Left ventricle myocardium inferior (tissue), 1 donor: ENCODE results near the gene KRT3. TPM values are rescaled to one million over a fixed set of nuclear protein-coding genes. Genes with fewer than 3 reads are reported as not detected.
"Not testable (repeated sequence)": the region's sequence is repeated elsewhere in the genome, so short reads cannot be mapped to it uniquely, and the experiment has no call there.

ENCODE experiments used
- DNase-seq: peaks from one replicate; pipeline ENCODE4 v3.0.0-alpha.2; 2020
- H3K27ac ChIP-seq: fragments of 200-600 bp; replicated peaks from 2 replicates; pipeline ENCODE4 v1.8.0; 2021
- H3K27me3 ChIP-seq: fragments of 200-600 bp; 2 replicates; pipeline ENCODE4 v1.8.0; 2021; ENCODE audit warnings: low read depth
- H3K36me3 ChIP-seq: fragments of 200-600 bp; 2 replicates; pipeline ENCODE4 v1.8.0; 2021
- H3K4me1 ChIP-seq: fragments of 200-600 bp; 2 replicates; pipeline ENCODE4 v1.8.0; 2021
- H3K4me3 ChIP-seq: fragments of 200-600 bp; 2 replicates; pipeline ENCODE4 v1.8.0; 2021; ENCODE audit warnings: mild to moderate bottlenecking, moderate library complexity
- H3K9me3 ChIP-seq: fragments of 200-600 bp; replicated peaks from 2 replicates; pipeline ENCODE4 v1.8.0; 2021
- intact Hi-C: fragments of 100-400 bp; cut with micrococcal nuclease; formaldehyde crosslinking; loops from one replicate; pipeline ENCODE4 v1.11.0; 2022
- total RNA-seq: library from RNA; stranded (reverse); fragmentation: NEBNext Ultra II Directional; extraction: Animal tissue kit (Norgen Biotek cat#: 25700); gene quantifications from one replicate; pipeline ENCODE4 v1.2.1, GENCODE V29; 2021
- TF ChIP-seq, protein P1 (sequence below): fragments of 200-600 bp; IDR thresholded peaks from 2 replicates; pipeline ENCODE4 v1.8.0; 2021; ENCODE audit warnings: antibody characterized with exemption, mild to moderate bottlenecking, borderline replicate concordance
- donor health status: DM: no; HTN: yes; CAD: no; lungs with severe emphysema.

The KRT3 gene
- total RNA-seq, 1 donor from 2014 or later, result not detected

DNA sequence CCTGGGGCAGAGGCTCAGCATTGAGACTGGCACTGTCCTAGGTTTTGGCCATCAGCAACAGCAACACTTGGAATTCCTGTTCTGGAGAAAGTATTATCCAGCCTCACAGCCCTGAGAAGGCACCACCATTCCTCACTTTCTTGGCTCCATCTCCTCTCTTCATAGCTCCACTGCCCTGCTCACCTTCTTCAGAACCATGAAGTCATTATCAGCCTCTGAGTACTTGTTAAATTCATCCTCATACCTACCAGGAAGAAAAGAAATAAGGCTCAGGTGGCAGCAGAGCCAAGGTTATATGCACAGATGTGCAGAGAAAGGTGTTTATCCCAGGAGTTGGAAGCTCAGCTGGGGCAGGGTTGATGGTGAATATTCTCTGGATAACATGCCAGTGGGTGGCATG lies 44.1 kb downstream of the KRT3 start:
- Histone ChIP-seq H3K4me1 (no peaks in the 10 kb centered on the region), H3K27me3 (peaks cover 94% of the 10 kb centered on the region), H3K27ac (no peak overlapping the region), H3K9me3 (no peaks in the 10 kb centered on the region), H3K36me3 (no peaks in the 10 kb centered on the region), H3K4me3 (no peak overlapping the region)
- intact Hi-C loops, result no loop called here
- TF ChIP-seq, protein P1, sequence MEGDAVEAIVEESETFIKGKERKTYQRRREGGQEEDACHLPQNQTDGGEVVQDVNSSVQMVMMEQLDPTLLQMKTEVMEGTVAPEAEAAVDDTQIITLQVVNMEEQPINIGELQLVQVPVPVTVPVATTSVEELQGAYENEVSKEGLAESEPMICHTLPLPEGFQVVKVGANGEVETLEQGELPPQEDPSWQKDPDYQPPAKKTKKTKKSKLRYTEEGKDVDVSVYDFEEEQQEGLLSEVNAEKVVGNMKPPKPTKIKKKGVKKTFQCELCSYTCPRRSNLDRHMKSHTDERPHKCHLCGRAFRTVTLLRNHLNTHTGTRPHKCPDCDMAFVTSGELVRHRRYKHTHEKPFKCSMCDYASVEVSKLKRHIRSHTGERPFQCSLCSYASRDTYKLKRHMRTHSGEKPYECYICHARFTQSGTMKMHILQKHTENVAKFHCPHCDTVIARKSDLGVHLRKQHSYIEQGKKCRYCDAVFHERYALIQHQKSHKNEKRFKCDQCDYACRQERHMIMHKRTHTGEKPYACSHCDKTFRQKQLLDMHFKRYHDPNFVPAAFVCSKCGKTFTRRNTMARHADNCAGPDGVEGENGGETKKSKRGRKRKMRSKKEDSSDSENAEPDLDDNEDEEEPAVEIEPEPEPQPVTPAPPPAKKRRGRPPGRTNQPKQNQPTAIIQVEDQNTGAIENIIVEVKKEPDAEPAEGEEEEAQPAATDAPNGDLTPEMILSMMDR, result no peak
- no peak for DNase-seq

DNA sequence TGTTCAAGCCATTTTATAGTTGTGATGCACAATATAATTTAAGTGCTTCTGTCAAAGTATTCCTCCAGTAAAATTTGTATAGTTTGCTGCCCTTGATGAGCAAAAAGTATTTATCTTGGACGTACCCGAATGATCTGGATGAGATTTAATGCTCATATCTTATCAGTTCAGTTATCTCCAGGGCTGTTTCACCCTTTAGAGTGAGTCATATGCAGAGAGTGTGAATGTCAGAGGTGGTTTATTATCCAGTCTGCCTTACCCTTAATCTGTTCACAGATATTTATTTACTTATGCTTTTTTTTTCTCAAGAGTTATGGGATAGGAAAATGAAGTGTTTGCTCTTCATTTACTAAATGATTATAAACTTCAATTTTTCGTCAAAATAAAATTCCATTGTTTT lies 45.4 kb downstream of the KRT3 start:
- H3K4me3 ChIP-seq, H3K4me1 ChIP-seq, H3K36me3 ChIP-seq, DNase-seq, H3K9me3 ChIP-seq, H3K27ac ChIP-seq, intact Hi-C loops: not testable (repeated sequence)
- H3K27me3 ChIP-seq, result peaks cover 95% of the 10 kb centered on the region

DNA sequence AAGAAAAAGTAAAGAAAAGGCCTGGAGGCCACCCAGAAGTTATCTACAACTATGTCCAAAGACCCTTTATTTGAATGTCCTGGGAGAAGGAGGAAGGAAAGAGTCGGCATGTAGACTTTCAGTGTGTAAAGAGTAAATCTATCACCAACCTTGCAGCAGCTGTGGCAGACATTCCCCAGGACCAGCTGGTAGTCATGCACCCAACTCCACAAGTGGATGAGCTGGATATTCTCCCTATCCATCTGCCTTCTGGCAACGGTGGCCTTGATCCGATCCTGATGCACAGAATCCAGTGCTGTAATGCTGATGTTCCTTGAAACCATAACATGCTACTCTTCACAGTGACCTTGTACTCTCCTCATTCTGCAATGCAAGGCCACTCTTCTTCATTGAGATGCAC lies 46.1 kb downstream of the KRT3 start:
- H3K27me3 ChIP-seq, result peaks cover 92% of the 10 kb centered on the region

DNA sequence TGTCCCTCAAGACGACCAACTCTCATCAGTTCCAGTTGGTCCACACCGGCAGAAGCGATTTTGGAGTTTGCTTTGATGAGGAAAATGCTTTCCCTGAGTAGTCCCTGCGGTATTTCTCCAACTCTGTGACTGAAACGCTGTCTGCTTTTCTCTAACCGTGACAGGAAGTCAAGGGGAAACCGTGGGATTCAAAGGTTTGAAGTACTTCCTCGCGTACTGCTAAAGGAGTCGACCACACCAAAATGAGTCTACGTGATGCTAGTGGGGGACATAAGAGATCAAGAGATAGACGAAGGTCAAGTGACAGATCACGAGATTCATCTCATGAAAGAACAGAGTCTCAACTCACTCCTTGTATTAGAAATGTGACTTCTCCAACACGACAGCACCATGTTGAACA lies 47.3 kb downstream of the KRT3 start:
- Histone ChIP-seq H3K36me3 (no peaks in the 10 kb centered on the region), H3K27me3 (peaks cover 90% of the 10 kb centered on the region), H3K27ac (no peak overlapping the region), H3K4me3 (no peak overlapping the region), H3K9me3 (no peaks in the 10 kb centered on the region), H3K4me1 (no peaks in the 10 kb centered on the region)
- intact Hi-C loops, result no loop called here
- TF ChIP-seq, protein P1, result no peak
- no peak for DNase-seq

More for the DNA sequence above, 46.1 kb downstream of the KRT3 start:
- intact Hi-C loops, result no loop called here
- H3K9me3 ChIP-seq, result no peaks in the 10 kb centered on the region
- no peak for DNase-seq
- no peaks in the 10 kb centered on the region for H3K4me1 ChIP-seq
- no peak overlapping the region for H3K4me3 ChIP-seq
- H3K27ac ChIP-seq, result no peak overlapping the region
- no peaks in the 10 kb centered on the region for H3K36me3 ChIP-seq
- TF ChIP-seq, protein P1, result no peak

DNA sequence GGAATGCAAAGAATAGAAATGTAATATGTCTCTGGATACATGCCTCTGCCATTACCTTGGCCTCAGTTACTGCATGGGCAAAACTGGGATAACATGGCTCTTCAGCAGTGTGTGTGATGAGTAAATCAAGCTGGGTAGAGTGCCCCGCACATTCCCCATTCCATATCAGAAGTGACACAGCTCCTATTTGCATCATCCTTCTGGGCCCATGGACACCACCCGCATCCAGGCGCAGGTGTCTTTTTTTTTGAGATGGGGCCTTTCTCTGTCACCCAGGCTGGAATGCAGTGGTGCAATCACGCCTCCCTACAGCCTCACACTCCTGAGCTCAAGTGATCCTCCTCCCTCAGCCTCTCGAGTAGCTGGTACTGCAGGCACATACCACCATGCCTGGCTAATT lies 50.4 kb downstream of the KRT3 start:
- no peak overlapping the region for H3K27ac ChIP-seq
- H3K4me3 ChIP-seq, result no peak overlapping the region
- no peaks in the 10 kb centered on the region for H3K4me1 ChIP-seq
- TF ChIP-seq, protein P1, result no peak
- intact Hi-C loops, result no loop called here
- no peaks in the 10 kb centered on the region for H3K9me3 ChIP-seq
- peaks cover 85% of the 10 kb centered on the region for H3K27me3 ChIP-seq
- H3K36me3 ChIP-seq, result no peaks in the 10 kb centered on the region
- no peak for DNase-seq

DNA sequence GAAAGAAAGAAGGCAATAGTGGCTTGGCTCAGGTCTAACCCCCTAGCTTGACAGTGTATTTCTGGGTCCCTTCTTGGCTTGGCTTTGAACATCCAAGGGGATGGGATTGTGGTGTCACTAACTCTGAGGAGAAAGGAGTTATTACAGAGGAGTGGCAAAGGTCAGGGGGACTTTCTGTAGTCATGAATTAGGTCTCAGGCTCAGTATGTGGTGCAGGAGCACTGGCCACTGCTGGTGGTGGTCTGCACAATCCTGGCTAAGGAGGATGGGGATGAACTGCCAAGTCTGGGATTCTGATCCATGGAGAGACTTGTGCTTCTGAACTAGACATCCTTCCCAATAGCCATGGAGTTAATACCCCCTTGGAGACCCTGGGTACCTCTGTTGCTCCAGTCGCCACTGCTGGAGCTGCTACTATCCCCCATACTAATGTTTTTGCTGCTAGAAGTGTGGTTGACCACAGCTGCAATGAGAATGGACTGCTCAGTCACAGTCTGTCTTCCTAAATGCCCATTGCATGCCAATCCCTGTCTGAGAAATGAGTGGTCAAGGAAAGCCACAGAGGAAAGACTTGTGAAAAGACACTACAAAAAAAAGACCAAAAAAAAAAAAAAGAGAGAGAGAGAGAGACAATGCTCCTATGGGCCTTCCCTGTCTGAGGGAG lies 51.3 kb downstream of the KRT3 start:
- intact Hi-C loops, result no loop called here
- no peaks in the 10 kb centered on the region for H3K9me3 ChIP-seq
- H3K4me3 ChIP-seq, result no peak overlapping the region
- DNase-seq, result no peak
- no peaks in the 10 kb centered on the region for H3K36me3 ChIP-seq
- H3K27ac ChIP-seq, result no peak overlapping the region
- peaks cover 82% of the 10 kb centered on the region for H3K27me3 ChIP-seq
- H3K4me1 ChIP-seq, result no peaks in the 10 kb centered on the region
- TF ChIP-seq, protein P1, result no peak
